OCI-LY7 (cell line): ENCODE data around the gene HTR2A.

Experiments used
- CTCF ChIP-seq: fragments of 200-600 bp; sonication (generic); conservative IDR thresholded peaks from 2 replicates; pipeline ENCODE4 v1.5.1; 2014; ENCODE audit warnings: mild to moderate bottlenecking, antibody characterized with exemption, low read length, moderate library complexity, mixed read lengths
- EZH2phosphoT487 ChIP-seq: fragments of 200-600 bp; sonication (generic); IDR thresholded peaks from 2 replicates; pipeline ENCODE4 v1.6.1; 2018; ENCODE audit warnings: low read depth, borderline replicate concordance, mild to moderate bottlenecking, mixed run types, antibody characterized with exemption, low read length, moderate library complexity, mixed read lengths

GRCh38 chr13:46801858-46802257, 95.0 kb downstream of the HTR2A start:
- no peak for TF ChIP-seq CTCF
- no peak for TF ChIP-seq EZH2phosphoT487
